Ishikawa (cell line): ENCODE data around the gene PTPN14.

Experiments used
- CEBPB ChIP-seq: IDR thresholded peaks from 2 replicates; pipeline ENCODE4 v1.6.1; 2012
- CREB1 ChIP-seq: IDR thresholded peaks from 2 replicates; pipeline ENCODE4 v1.6.1; 2012; ENCODE audit warnings: low read depth
- EGR1 ChIP-seq: IDR thresholded peaks from 2 replicates; pipeline ENCODE4 v1.6.1; 2012
- EP300 ChIP-seq: IDR thresholded peaks from 2 replicates; pipeline ENCODE4 v1.6.1; 2012; ENCODE audit warnings: borderline replicate concordance
- FOXM1 ChIP-seq: IDR thresholded peaks from 2 replicates; pipeline ENCODE4 v1.6.1; 2012; ENCODE audit warnings: low read depth, borderline replicate concordance
- NFIC ChIP-seq: IDR thresholded peaks from 2 replicates; pipeline ENCODE4 v1.6.1; 2012
- RAD21 ChIP-seq: IDR thresholded peaks from 2 replicates; pipeline ENCODE4 v1.6.1; 2012; ENCODE audit warnings: low read depth
- REST ChIP-seq: IDR thresholded peaks from 2 replicates; pipeline ENCODE4 v1.6.1; 2012; ENCODE audit warnings: low read depth, mild to moderate bottlenecking
- TAF1 ChIP-seq: IDR thresholded peaks from 2 replicates; pipeline ENCODE4 v1.6.1; 2012; ENCODE audit warnings: low read depth, mild to moderate bottlenecking
- TCF12 ChIP-seq: IDR thresholded peaks from 2 replicates; pipeline ENCODE4 v1.6.1; 2012; ENCODE audit warnings: low read depth
- TEAD4 ChIP-seq: IDR thresholded peaks from 2 replicates; pipeline ENCODE4 v1.6.1; 2012
- YY1 ChIP-seq: IDR thresholded peaks from 2 replicates; pipeline ENCODE4 v1.6.1; 2012; ENCODE audit warnings: low read depth
- ZBTB7A ChIP-seq: IDR thresholded peaks from 2 replicates; pipeline ENCODE4 v1.6.1; 2012; ENCODE audit warnings: low read depth
- TF ChIP-seq, protein P1 (sequence below): IDR thresholded peaks from 2 replicates; pipeline ENCODE4 v1.6.1; 2012
- TF ChIP-seq, protein P2 (sequence below): IDR thresholded peaks from 2 replicates; pipeline ENCODE4 v1.6.1; 2012

PTPN14 gene

DNA sequence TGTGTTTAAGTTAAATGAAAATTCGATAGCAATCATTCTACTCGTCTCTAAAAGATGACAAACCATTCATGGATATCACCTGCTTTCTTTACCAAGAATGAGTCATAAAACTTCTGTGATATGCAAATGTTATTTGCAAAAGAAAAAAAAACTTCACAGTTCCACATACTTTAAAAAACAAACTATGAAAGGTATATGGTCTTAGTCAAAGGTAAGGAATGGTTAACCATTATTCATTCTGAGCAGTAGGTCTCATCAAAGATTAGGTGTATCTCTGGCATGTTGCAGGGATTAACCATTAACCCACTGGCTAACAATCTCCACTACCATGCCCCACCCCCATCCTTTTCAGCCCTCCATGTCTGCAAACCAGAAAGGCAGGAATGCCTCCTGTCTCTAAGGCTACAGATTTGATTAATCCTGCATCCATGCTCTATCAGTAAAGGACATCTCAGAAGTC is 44.4 kb downstream of the PTPN14 start:
- TF ChIP-seq TAF1 = no peak
- no peak for TF ChIP-seq EP300
- TF ChIP-seq CREB1 = no peak
- no peak for TF ChIP-seq EGR1
- no peak for TF ChIP-seq RAD21
- TF ChIP-seq, protein P1, sequence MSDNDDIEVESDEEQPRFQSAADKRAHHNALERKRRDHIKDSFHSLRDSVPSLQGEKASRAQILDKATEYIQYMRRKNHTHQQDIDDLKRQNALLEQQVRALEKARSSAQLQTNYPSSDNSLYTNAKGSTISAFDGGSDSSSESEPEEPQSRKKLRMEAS = no peak
- TF ChIP-seq YY1 = no peak
- TF ChIP-seq CEBPB = no peak

- TF ChIP-seq RAD21 = no peak
- TF ChIP-seq, protein P2, sequence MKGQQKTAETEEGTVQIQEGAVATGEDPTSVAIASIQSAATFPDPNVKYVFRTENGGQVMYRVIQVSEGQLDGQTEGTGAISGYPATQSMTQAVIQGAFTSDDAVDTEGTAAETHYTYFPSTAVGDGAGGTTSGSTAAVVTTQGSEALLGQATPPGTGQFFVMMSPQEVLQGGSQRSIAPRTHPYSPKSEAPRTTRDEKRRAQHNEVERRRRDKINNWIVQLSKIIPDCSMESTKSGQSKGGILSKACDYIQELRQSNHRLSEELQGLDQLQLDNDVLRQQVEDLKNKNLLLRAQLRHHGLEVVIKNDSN = peak; percentile 44; the same call in 1 of the 2 replicates
- no peak for TF ChIP-seq TAF1
These were observed 46.3 kb downstream of the PTPN14 start for GRCh38 chr1:214505134-214505533.

- TF ChIP-seq TAF1 = no peak
- TF ChIP-seq TCF12 = no peak
- no peak for TF ChIP-seq TEAD4
- no peak for TF ChIP-seq EGR1
- no peak for TF ChIP-seq FOXM1
- TF ChIP-seq ZBTB7A = no peak
- no peak for TF ChIP-seq RAD21
- TF ChIP-seq CREB1 = no peak
- no peak for TF ChIP-seq CEBPB
- TF ChIP-seq, protein P1 = no peak
- no peak for TF ChIP-seq NFIC
- TF ChIP-seq YY1 = no peak
- no peak for TF ChIP-seq EP300
- TF ChIP-seq, protein P2 = no peak
- no peak for TF ChIP-seq REST
These were observed 47.1 kb downstream of the PTPN14 start for GRCh38 chr1:214504330-214504729.

- TF ChIP-seq YY1 (no peak), TEAD4 (no peak), RAD21 (no peak), CEBPB (no peak), ZBTB7A (no peak), NFIC (no peak)
- TF ChIP-seq, protein P1 = no peak
These were observed 47.8 kb downstream of the PTPN14 start for GRCh38 chr1:214503553-214503952.

DNA sequence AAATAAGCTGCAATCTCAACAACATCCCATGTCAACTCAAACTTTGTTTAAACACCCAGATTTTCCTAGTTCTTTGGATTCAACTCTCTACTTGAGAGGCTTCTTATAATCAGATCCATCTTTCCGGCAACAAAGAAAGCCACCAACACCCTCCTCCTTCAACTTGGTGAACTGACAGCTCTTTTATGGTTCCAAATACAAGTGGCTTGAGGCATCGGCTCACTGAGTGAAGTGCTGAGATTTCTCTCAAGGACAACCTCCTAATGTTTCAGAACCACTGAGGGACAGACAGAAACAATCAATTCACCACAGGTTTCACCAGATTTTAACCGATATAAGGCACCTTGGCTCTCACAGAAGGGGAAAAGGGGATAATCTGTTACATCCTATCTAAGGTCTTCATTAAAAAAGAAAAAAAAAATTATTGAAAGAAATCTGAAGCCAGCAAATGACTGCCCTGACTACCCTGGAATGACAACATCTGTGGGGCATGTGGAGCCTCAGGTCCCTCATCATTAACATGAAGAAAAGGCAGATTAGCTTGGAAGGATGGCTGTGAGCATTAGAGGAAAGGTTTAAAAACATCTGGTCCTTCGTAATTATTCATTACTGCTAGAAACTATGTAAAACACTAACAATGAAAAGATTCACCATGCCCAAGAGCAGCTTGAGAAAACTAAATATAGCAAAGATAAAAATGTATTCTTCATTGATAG is 50.9 kb downstream of the PTPN14 start:
- TF ChIP-seq TCF12 = no peak

GRCh38 chr1:214499732-214500131 is 51.7 kb downstream of the PTPN14 start:
- TF ChIP-seq TEAD4 (no peak), FOXM1 (no peak), EP300 (no peak), REST (no peak), CEBPB (no peak), TAF1 (no peak), TCF12 (no peak), RAD21 (no peak), NFIC (no peak), YY1 (no peak), CREB1 (no peak)
- TF ChIP-seq, protein P1 = no peak
